GM18867 (cell line): ENCODE results near the gene CFAP206.

ENCODE experiments used
- ATAC-seq: cut with Tn5 transposase; IDR thresholded peaks from one replicate; pipeline ENCODE4 v1.9.1; 2021; ENCODE audit warnings: mild to moderate bottlenecking, moderate library complexity; ENCODE audit not compliant: unreplicated experiment

Gene CFAP206, protein sequence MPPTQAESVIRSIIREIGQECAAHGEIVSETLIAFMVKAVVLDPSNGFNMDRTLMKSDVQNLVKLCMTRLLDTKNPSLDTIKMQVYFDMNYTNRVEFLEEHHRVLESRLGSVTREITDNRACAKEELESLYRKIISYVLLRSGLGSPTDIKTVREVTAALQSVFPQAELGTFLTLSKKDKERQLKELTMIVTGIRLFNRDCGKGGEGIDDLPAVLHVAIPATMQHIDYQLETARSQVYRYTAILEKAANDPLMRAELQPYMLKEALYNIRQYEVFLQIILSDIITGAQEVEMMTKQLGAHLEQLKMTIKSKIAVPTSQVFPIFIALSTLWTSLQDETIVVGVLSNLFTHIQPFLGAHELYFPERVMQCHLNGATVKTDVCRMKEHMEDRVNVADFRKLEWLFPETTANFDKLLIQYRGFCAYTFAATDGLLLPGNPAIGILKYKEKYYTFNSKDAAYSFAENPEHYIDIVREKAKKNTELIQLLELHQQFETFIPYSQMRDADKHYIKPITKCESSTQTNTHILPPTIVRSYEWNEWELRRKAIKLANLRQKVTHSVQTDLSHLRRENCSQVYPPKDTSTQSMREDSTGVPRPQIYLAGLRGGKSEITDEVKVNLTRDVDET

GRCh38 chr6:87407901-87408720, at the start of gene CFAP206:
CFAP206 (plus strand) TSS chr6:87407972; CDS start chr6:87409840, 1,868 bp downstream.
- ATAC-seq: peak; percentile 86

DNA sequence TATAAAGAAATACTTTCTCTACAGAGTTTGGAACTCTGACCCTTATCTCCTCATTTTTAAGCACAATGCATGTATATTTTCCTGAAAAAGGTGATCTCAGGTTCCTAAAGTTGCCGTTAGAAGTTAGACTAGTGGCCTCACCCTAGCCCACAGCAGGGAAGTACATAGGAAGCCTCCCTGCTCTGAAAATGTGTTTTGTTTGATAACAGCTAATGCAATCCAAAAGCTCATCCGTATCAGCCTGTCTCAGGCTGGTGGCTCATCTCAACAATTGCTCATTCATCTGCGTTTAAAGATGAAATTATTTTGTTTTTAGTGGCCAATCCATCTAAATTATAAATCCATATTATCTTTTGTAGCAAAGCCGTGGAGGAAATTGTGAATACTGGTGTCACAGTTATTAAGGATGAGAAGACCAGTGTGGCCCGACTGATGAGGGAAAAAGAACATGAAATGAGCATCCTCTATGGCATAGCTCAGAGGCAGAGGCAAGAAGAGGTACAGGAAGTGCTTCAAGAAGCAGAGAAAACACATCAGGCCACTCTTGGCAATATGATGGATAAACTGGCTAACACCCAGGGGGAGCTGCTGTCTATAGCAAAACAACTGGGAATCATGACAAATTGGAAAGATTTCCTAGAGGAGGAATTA, 43.0 kb upstream of the CFAP206 start:
- no peak for ATAC-seq

DNA sequence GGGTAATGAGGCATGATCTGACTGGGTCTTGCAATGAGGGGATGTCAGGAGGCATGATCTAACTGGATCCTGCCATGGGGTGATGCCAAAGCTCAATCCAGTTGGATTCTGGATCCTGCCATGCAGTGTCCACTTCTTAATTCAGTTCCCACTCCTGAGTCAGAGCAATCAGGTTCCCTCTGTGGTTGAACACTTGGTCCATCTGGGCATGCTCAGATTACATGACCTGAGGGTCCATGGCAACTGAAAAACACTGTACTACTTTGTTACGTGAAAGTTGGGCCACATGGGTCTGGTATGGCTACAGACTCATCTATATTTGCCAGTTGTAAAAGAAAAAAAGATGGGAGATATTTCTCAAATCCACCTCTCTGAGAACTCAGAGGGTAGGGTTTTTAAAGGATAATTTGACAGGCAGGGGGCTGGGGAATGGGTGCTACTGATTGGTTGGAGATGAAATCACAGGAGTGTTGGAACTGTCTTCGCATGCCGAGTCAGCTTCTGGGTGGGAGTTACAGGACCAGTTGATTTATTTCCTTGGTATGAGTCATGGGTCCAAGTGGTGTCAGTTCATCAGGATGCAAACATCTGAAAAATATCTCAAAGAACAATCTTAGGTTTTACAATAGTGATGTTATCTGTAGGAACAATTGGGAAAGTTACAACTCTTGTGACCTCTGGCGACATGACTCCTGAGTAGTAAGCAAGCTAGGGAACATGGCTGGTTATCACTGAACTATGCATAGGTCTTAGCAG, 41.5 kb upstream of the CFAP206 start:
- ATAC-seq: no peak

DNA sequence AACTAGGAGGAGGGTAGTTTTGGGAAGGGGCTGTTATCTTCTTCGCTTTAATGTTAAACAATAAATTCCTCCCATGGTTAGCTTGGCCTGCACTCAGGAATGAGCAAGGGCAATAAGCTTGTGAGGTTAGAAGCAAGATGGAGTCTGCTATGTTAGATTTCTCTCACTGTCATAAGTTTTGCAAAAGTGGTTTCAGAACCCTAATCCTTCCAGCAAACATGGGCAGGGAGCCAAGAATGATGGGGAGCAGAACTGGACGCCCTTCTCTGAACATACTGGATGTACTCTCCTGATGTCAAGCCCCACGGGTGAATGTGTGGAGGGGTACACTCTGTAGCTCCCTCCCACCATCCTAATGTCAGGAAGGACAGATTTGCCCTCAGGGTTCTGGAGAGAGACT, 40.9 kb upstream of the CFAP206 start:
- no peak for ATAC-seq

DNA sequence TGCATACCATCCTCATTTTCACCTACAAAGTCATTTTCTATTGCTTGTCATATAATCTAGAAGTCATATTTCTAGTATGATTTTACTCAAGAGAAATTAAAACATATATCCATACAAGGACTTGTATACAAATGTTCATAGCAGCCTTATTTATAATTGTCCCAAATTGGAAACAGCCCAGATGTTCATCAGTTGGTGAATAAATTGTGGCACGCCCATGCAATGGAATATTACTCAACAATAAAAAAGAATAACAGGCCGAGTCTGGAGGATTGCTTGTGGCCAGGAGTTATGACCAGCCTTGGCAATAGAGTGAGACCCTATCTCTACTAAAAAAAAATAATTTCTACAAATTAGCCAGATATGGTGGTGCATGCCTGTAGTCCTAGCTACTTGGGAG, 34.4 kb upstream of the CFAP206 start:
- no peak for ATAC-seq

DNA sequence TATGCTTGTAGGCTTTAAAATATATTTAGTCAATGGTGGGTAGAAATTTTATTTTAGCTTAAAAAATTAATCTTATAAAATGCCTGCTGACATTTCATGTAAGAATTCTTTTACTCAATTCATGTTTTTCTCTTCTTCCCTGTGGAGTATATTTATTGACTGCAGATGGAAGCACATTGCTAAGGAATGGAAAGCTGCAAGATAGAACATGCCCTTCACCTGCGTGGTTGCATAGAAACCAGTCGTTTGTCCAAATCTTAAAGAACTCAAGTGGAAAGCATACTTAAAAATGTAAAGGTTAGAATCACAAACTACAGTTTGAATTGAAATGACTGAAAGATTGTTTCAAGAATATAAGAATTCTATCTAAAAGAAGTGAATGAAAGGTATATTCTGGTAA, 32.5 kb upstream of the CFAP206 start:
- ATAC-seq: no peak

DNA sequence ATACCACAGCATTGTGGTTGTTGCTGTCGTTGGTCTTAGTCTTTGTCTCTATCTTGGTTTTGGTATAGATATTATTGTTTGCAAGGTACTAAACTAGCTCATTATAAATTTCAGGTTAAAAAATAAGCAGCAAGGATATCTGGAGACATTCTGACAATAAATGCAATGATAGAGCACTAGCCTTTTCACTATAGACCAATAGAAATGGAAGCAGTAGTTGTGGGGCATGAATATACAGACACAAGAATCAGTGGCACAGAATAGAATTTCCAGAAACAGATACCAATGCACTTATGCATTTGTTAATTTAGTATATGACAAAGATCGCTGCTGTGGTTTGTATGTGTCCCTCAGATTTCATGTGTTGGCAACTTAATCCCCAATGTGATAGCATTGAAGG, 31.1 kb upstream of the CFAP206 start:
- no peak for ATAC-seq

DNA sequence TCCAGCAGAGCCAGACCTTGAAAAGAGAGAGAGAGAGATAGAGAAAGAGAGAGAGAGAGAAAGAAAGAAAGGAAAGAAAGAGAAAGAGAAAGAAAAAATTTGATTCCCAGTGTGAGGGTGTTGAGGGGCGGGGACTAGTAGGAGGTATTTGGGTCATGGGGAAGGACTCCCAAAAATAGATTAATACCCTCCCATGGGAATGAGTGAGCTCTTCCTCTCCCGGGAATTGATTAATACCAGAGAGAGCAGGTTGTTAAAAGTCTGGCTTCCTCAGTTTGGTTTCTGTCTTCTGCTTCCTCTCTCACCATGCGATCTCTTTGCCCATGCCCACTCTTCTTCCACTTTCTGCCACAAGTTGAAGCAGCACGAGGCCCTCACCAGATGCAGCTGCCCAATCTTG, 28.8 kb upstream of the CFAP206 start:
- ATAC-seq: peak; percentile 44

- no peak for ATAC-seq
These were observed 24.9 kb upstream of the CFAP206 start for GRCh38 chr6:87382861-87383260.

DNA sequence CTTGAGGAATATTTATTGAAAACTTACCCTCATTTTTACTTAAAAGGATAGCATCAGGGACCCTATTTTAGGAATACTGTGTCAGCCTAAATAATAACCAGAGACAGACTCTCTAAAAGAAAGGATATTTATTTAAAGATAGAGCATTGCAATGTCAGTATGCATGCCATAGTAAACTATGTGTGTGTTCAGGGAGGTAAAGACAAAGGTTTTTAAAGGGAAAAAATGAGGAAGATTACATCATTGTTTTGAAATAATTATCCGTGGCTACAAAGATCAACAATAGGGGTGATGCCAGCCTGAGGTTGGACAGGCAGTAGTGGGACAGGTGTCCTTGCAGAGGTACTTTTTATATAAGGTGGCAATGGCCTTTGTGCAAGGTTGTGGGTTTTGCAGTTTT, 23.7 kb upstream of the CFAP206 start:
- no peak for ATAC-seq

GRCh38 chr6:87384449-87384848, 23.3 kb upstream of the CFAP206 start:
- no peak for ATAC-seq

DNA sequence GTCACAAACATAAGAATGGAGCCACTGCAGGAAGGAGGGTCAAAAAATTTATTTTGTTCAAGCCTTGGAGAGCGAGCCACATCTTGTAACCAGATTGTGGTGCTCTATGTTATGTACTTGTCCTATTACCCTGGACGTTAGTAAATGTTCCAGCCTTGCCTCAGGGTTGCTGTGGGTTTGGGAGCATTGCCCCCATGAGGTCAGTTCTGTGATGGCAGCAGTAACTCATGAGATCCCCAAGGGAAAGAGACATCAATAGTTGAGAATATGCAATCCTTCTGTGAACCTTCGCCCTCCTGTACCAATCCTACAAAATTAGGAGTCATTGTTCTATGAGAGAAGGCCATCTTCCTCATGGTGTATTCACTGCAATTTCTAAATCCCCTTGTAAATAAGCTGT, 16.4 kb upstream of the CFAP206 start:
- ATAC-seq: peak; percentile 62

- peak; percentile 83 for ATAC-seq
These were observed 14.6 kb upstream of the CFAP206 start for GRCh38 chr6:87393026-87393622.

- no peak for ATAC-seq
These were observed 12.3 kb upstream of the CFAP206 start for GRCh38 chr6:87395431-87395830.

GRCh38 chr6:87396595-87397392, 11.0 kb upstream of the CFAP206 start:
- ATAC-seq: peak; percentile 90

- ATAC-seq: no peak
These were observed 10.1 kb upstream of the CFAP206 start for GRCh38 chr6:87397656-87398055.

GRCh38 chr6:87401832-87402231, 5.9 kb upstream of the CFAP206 start:
- no peak for ATAC-seq

GRCh38 chr6:87407561-87407900, 241 bp upstream of the CFAP206 start:
- peak; percentile 9 for ATAC-seq

- no peak for ATAC-seq
These were observed 966 bp downstream of the CFAP206 start for GRCh38 chr6:87408721-87409155.
